ENCODE measurements around the gene SPECC1. TPM values are rescaled to one million over a fixed set of nuclear protein-coding genes. Genes with fewer than 3 reads are reported as not detected.
"Not testable (repeated sequence)": the region's sequence is repeated elsewhere in the genome, so short reads cannot be mapped to it uniquely, and the experiment has no call there.

SPECC1 gene
- total and polyA plus RNA-seq, 12 donors: 19.2 to 96.1 (median 40.3) TPM

- TF ChIP-seq CTCF (IDR thresholded peaks at IDR 0.05) (no peak), POLR2A (IDR thresholded peaks at IDR 0.05) (no peak)
- no peaks in the 10 kb centered on the region for H3K27me3 ChIP-seq
- 47 to 54% (median 52%) methylated on average over 12 of the region's 12 CpGs for WGBS, 4 donors
- H3K9me3 ChIP-seq (replicated peaks in 1 of 3): no peaks in the 10 kb centered on the region
- DNase-seq: peak in 1 of 7 donors; percentile 55
- intact Hi-C loops (cut with DNase I): no loop called here
- H3K4me3 ChIP-seq: no peak overlapping the region
- H3K4me1 ChIP-seq (replicated peaks in 1 of 2): no peaks in the 10 kb centered on the region
- H3K36me3 ChIP-seq (replicated peaks in 1 of 2): no peaks in the 10 kb centered on the region
- H3K27ac ChIP-seq: no peak overlapping the region
These were observed 94.6 kb downstream of the SPECC1 start for GRCh38 chr17:20103454-20104446.

GRCh38 chr17:20105539-20106280 is 96.6 kb downstream of the SPECC1 start:
- intact Hi-C loops (cut with DNase I): no loop called here

GRCh38 chr17:20106446-20106845 is 97.3 kb downstream of the SPECC1 start:
- intact Hi-C loops (cut with DNase I); H3K27ac ChIP-seq; H3K4me3 ChIP-seq; H3K27me3 ChIP-seq; DNase-seq; H3K4me1 ChIP-seq (replicated peaks in 1 of 2); H3K36me3 ChIP-seq (replicated peaks in 1 of 2); H3K9me3 ChIP-seq (replicated peaks in 1 of 3): not testable (repeated sequence)

More at GRCh38 chr17:20105539-20106280, 96.6 kb downstream of the SPECC1 start:
- peak in 1 of 7 donors; percentile 44 for DNase-seq
- H3K27ac ChIP-seq: no peak overlapping the region
- no peaks in the 10 kb centered on the region for H3K27me3 ChIP-seq
- WGBS, 4 donors: 73 to 81% (median 81%) methylated on average over 8 of the region's 8 CpGs
- no peaks in the 10 kb centered on the region for H3K4me1 ChIP-seq (replicated peaks in 1 of 2)
- no peak overlapping the region for H3K4me3 ChIP-seq
- H3K36me3 ChIP-seq (replicated peaks in 1 of 2): no peaks in the 10 kb centered on the region
- H3K9me3 ChIP-seq (replicated peaks in 1 of 3): no peaks in the 10 kb centered on the region
- TF ChIP-seq POLR2A (IDR thresholded peaks at IDR 0.05): no peak
- no peak for TF ChIP-seq CTCF (IDR thresholded peaks at IDR 0.05)

GRCh38 chr17:20109076-20109475 is 99.9 kb downstream of the SPECC1 start:
- Histone ChIP-seq H3K4me1 (replicated peaks in 1 of 2) (no peaks in the 10 kb centered on the region), H3K36me3 (replicated peaks in 1 of 2) (no peaks in the 10 kb centered on the region), H3K27ac (no peak overlapping the region), H3K27me3 (no peaks in the 10 kb centered on the region), H3K4me3 (no peak overlapping the region), H3K9me3 (replicated peaks in 1 of 3) (no peaks in the 10 kb centered on the region)
- 88 to 97% (median 94%) methylated on average over 5 of the region's 5 CpGs for WGBS, 4 donors
- intact Hi-C loops (cut with DNase I): no loop called here
- DNase-seq: no peak
- no peak for TF ChIP-seq CTCF (IDR thresholded peaks at IDR 0.05)
- TF ChIP-seq POLR2A (IDR thresholded peaks at IDR 0.05): no peak

Measured in adrenal gland (tissue), 12 donors.